Epithelial cell of esophagus (primary cell): ENCODE results near the gene SEC24B.

ENCODE experiments used
- DNase-seq: peaks from one replicate; pipeline ENCODE4 v3.0.0; 2010; ENCODE audit warnings: low read depth
- H3K4me3 ChIP-seq: 2 replicates; pipeline ENCODE4 v1.5.1; 2011; ENCODE audit warnings: mild to moderate bottlenecking, low read length, control low read depth
- CTCF ChIP-seq: IDR thresholded peaks from 2 replicates; pipeline ENCODE4 v1.5.1; 2011; ENCODE audit warnings: low read depth, mild to moderate bottlenecking, low read length, control low read depth, inconsistent platforms; ENCODE audit not compliant: insufficient read depth; ENCODE audit errors: missing control alignments

Gene SEC24B

GRCh38 chr4:109559625-109559982 is 126.0 kb downstream of the SEC24B start:
- TF ChIP-seq CTCF: no peak
- no peak for DNase-seq
- peak overlapping the region; percentile 55 for H3K4me3 ChIP-seq

GRCh38 chr4:109559983-109560686 is 126.5 kb downstream of the SEC24B start, which contains the start of gene MCUB:
MCUB (plus strand) TSS chr4:109560246; CDS start chr4:109560338, 92 bp downstream.
- no peak for TF ChIP-seq CTCF
- H3K4me3 ChIP-seq: peak within 1 kb of the TSS; percentile 55
- peak; percentile 93 for DNase-seq

GRCh38 chr4:109560687-109561461 is 127.3 kb downstream of the SEC24B start:
- no peak for TF ChIP-seq CTCF
- H3K4me3 ChIP-seq: peak overlapping the region; percentile 55
- DNase-seq: peak; percentile 80

- DNase-seq: no peak
- no peak for TF ChIP-seq CTCF
Observed at GRCh38 chr4:109562457-109563239, 129.0 kb downstream of the SEC24B start.

GRCh38 chr4:109571494-109571893 is 137.9 kb downstream of the SEC24B start:
- DNase-seq: no peak
- no peak for TF ChIP-seq CTCF
- no peak overlapping the region for H3K4me3 ChIP-seq

More at GRCh38 chr4:109562457-109563239, 129.0 kb downstream of the SEC24B start:
- H3K4me3 ChIP-seq: no peak overlapping the region

- no peak for TF ChIP-seq CTCF
- no peak for DNase-seq
- H3K4me3 ChIP-seq: no peak overlapping the region
Observed at GRCh38 chr4:109572154-109572553, 138.5 kb downstream of the SEC24B start.
